H1 (cell line): ENCODE results near the gene PLEKHA4. TPM values are rescaled to one million over a fixed set of nuclear protein-coding genes. Genes with fewer than 3 reads are reported as not detected.

Experiments
- CTCF ChIA-PET: fragments of 300-600 bp; sonication (Branson Sonifier 250); formaldehyde crosslinking; loops from one replicate; lab custom pipeline; 2021; ENCODE audit not compliant: partially characterized antibody; lab: Charles Lee
- POLR2A ChIA-PET: fragments of 300-600 bp; sonication (Branson Sonifier 250); formaldehyde crosslinking; loops from one replicate; lab custom pipeline; 2021; ENCODE audit warnings: inconsistent platforms; ENCODE audit not compliant: partially characterized antibody; lab: Charles Lee
- DNase-seq, 2 experiments: peaks; one replicate each; pipeline versions ENCODE4 v3.0.0 to v3.0.0-alpha.2; 2010 to 2022; ENCODE audit warnings: low spot score in 2 of 2, low read depth in 1 of 2, mixed read lengths in 1 of 2
- FAIRE-seq: peaks from 2 replicates; lab custom pipeline; 2011; peaks lifted over from hg19 to GRCh38; lab: Jason Lieb, UNC
- H2AFZ ChIP-seq: 2 replicates; pipeline ENCODE4 v1.8.1; 2012; ENCODE audit warnings: low read length, inconsistent platforms
- H2AK5ac ChIP-seq: 2 replicates; pipeline ENCODE4 v1.6.1; 2013; ENCODE audit warnings: low read depth, low read length
- H2BK120ac ChIP-seq: replicated peaks from 2 replicates; pipeline ENCODE3; 2013; ENCODE audit warnings: low read depth, low read length, inconsistent platforms
- H2BK12ac ChIP-seq: 2 replicates; pipeline ENCODE4 v1.6.1; 2013; ENCODE audit warnings: low read depth, low read length
- H2BK15ac ChIP-seq: 2 replicates; pipeline ENCODE4 v1.6.1; 2013; ENCODE audit warnings: low read length
- H2BK20ac ChIP-seq: 2 replicates; pipeline ENCODE4 v1.6.1; 2013; ENCODE audit warnings: low read length
- H2BK5ac ChIP-seq: 2 replicates; pipeline ENCODE4 v1.6.1; 2013; ENCODE audit warnings: low read depth, low read length
- H3K14ac ChIP-seq: 2 replicates; pipeline ENCODE4 v1.6.1; 2013; ENCODE audit warnings: inconsistent platforms; ENCODE audit not compliant: insufficient read length
- H3K18ac ChIP-seq: 2 replicates; pipeline ENCODE4 v1.6.1; 2013; ENCODE audit warnings: low read length; ENCODE audit errors: extremely low read depth
- H3K23ac ChIP-seq: 2 replicates; pipeline ENCODE4 v1.6.1; 2013; ENCODE audit warnings: inconsistent platforms; ENCODE audit not compliant: insufficient read length
- H3K23me2 ChIP-seq: 2 replicates; pipeline ENCODE4 v1.6.1; 2013; ENCODE audit warnings: low read depth, low read length
- H3K27ac ChIP-seq: 2 replicates; pipeline ENCODE4 v1.6.1; 2011; ENCODE audit warnings: low read depth, low read length, inconsistent platforms
- H3K27me3 ChIP-seq, 4 experiments: replicated peaks in 1 of 4; 1 replicate in 1 of 4; 2 replicates in 3 of 4; pipeline versions ENCODE4 v1.6.1 to v1.8.1; 2011 to 2013; ENCODE audit warnings: low read length in 3 of 4, mild to moderate bottlenecking in 3 of 4, inconsistent platforms in 2 of 4, mixed read lengths in 2 of 4, moderate library complexity in 1 of 4; ENCODE audit not compliant: control insufficient read depth in 3 of 4, insufficient read depth in 3 of 4; ENCODE audit errors: extremely low read depth in 1 of 4
- H3K36me3 ChIP-seq, 4 experiments: 2 replicates each; pipeline versions ENCODE4 v1.6.1 to v1.8.1; 2011 to 2013; ENCODE audit warnings: mild to moderate bottlenecking in 4 of 4, low read length in 3 of 4, moderate library complexity in 2 of 4, control low read depth in 1 of 4, inconsistent platforms in 1 of 4; ENCODE audit not compliant: insufficient read depth in 4 of 4, control insufficient read depth in 2 of 4
- H3K4ac ChIP-seq: replicated peaks from 2 replicates; pipeline ENCODE3; 2013; ENCODE audit warnings: low read length, low read depth, mixed read lengths, inconsistent platforms; ENCODE audit not compliant: insufficient read length
- H3K4me1 ChIP-seq, 4 experiments: replicated peaks in 1 of 4; 1 replicate in 1 of 4; 2 replicates in 3 of 4; pipeline versions ENCODE4 v1.6.1 to v1.8.1; 2011 to 2013; ENCODE audit warnings: low read length in 3 of 4, inconsistent platforms in 2 of 4, mixed read lengths in 1 of 4; ENCODE audit not compliant: insufficient read depth in 4 of 4, control insufficient read depth in 3 of 4
- H3K4me2 ChIP-seq, 2 experiments: 2 replicates each; pipeline versions ENCODE4 v1.6.1 to v1.8.1; 2011 to 2013; ENCODE audit warnings: low read depth in 2 of 2, low read length in 2 of 2, control low read depth in 1 of 2, inconsistent platforms in 1 of 2, mild to moderate bottlenecking in 1 of 2; ENCODE audit not compliant: insufficient read depth in 1 of 2
- H3K4me3 ChIP-seq, 4 experiments: fragments of 200-600, 300-600 bp in 1 of 4; sonication (generic), shearing (Covaris generic), sonication (Bioruptor Twin) in 1 of 4; 2 replicates each; pipeline versions ENCODE4 v1.5.1 to v1.8.1; 2011 to 2016; ENCODE audit warnings: low read length in 4 of 4, low read depth in 3 of 4, control low read depth in 2 of 4, inconsistent platforms in 2 of 4, mild to moderate bottlenecking in 2 of 4, mixed read lengths in 1 of 4, moderate library complexity in 1 of 4; ENCODE audit not compliant: insufficient read depth in 2 of 4; ENCODE audit errors: extremely low read depth in 1 of 4
- H3K56ac ChIP-seq: replicated peaks from 2 replicates; pipeline ENCODE3; 2013; ENCODE audit warnings: low read depth, mild to moderate bottlenecking, mixed read lengths, low read length, inconsistent platforms; ENCODE audit not compliant: insufficient read length
- H3K79me1 ChIP-seq: 2 replicates; pipeline ENCODE4 v1.6.1; 2013; ENCODE audit warnings: low read depth, low read length, control low read depth
- H3K79me2 ChIP-seq, 2 experiments: 2 replicates each; pipeline versions ENCODE4 v1.6.1 to v1.8.1; 2012 to 2013; ENCODE audit warnings: low read length in 2 of 2, mild to moderate bottlenecking in 2 of 2, inconsistent platforms in 1 of 2; ENCODE audit not compliant: insufficient read depth in 2 of 2, control insufficient read depth in 1 of 2
- H3K9ac ChIP-seq, 4 experiments: replicated peaks in 1 of 4; 1 replicate in 1 of 4; 2 replicates in 3 of 4; pipeline versions ENCODE4 v1.6.1 to v1.8.1; 2011 to 2013; ENCODE audit warnings: low read depth in 3 of 4, low read length in 3 of 4, control low read depth in 2 of 4, mild to moderate bottlenecking in 2 of 4, moderate library complexity in 2 of 4, inconsistent platforms in 1 of 4; ENCODE audit errors: extremely low read depth in 1 of 4
- H3K9me3 ChIP-seq, 2 experiments: 2 replicates each; pipeline versions ENCODE4 v1.6.1 to v1.8.1; 2012 to 2013; ENCODE audit warnings: mild to moderate bottlenecking in 2 of 2, moderate library complexity in 2 of 2, control low read depth in 1 of 2, inconsistent platforms in 1 of 2, low read depth in 1 of 2, low read length in 1 of 2, mixed read lengths in 1 of 2; ENCODE audit not compliant: insufficient read depth in 2 of 2
- H4K20me1 ChIP-seq, 2 experiments: replicated peaks in 1 of 2; 2 replicates each; pipeline versions ENCODE3 to v1.8.1; 2011 to 2013; ENCODE audit warnings: inconsistent platforms in 2 of 2, low read length in 2 of 2, mild to moderate bottlenecking in 1 of 2; ENCODE audit not compliant: insufficient read depth in 2 of 2, control insufficient read depth in 1 of 2
- H4K5ac ChIP-seq: 2 replicates; pipeline ENCODE4 v1.6.1; 2013; ENCODE audit warnings: low read length, low read depth, mixed read lengths, inconsistent platforms; ENCODE audit not compliant: insufficient read length
- H4K8ac ChIP-seq: 2 replicates; pipeline ENCODE4 v1.8.0; 2013; ENCODE audit warnings: mild to moderate bottlenecking, moderate library complexity, low read length, inconsistent platforms; ENCODE audit not compliant: insufficient read depth; ENCODE audit errors: extremely low read depth
- H4K91ac ChIP-seq: replicated peaks from 2 replicates; pipeline ENCODE3; 2013; ENCODE audit warnings: low read length, mixed read lengths, inconsistent platforms; ENCODE audit not compliant: insufficient read length
- TAF1 ChIP-seq: IDR thresholded peaks from 2 replicates; pipeline ENCODE4 v1.6.1; 2011; ENCODE audit warnings: mild to moderate bottlenecking, low read depth, low read length
- WGBS, 2 experiments: shearing (Covaris generic) in 1 of 2; methylation state at CpG; one replicate each; pipeline versions ENCODE4 v1.1.6 to v1.1.7; 2013 to 2015; ENCODE audit warnings: low lambda C conversion rate in 2 of 2, mixed read lengths in 2 of 2, inconsistent platforms in 1 of 2, low coverage in 1 of 2, missing lambda C conversion rate in 1 of 2; ENCODE audit not compliant: insufficient replicate concordance in 2 of 2, insufficient coverage in 1 of 2, insufficient read length in 1 of 2; ENCODE audit errors: extremely low coverage in 1 of 2, missing lambda C conversion rate in 1 of 2; 5-methylcytosine and 5-hydroxymethylcytosine counted together
- polyA plus RNA-seq, 7 experiments: library from polyadenylated mRNA; depleted of rRNA in 3 of 7; stranded (reverse) in 5 of 7; unstranded in 2 of 7; fragments of >200 nt in 5 of 7; fragments of 200-250 nt in 2 of 7; gene quantifications; 1 replicate in 5 of 7; 2 replicates in 1 of 7; 4 replicates in 1 of 7; pipeline versions ENCODE4 v1.2.1 to v1.2.3, GENCODE V29; 2011 to 2013; ENCODE audit warnings: missing spikeins in 2 of 7, mixed read lengths in 2 of 7
- total RNA-seq: library from RNA; stranded (reverse); fragmentation: NEBNext Ultra II Directional; extraction: Animal tissue kit (Norgen Biotek cat#: 25700); gene quantifications from 2 replicates; pipeline ENCODE4 v1.2.1, GENCODE V29; 2021

PLEKHA4 gene
- total and polyA plus RNA-seq, 2 of the 8 experiments (the other 6 are each of a cell fraction or from before 2014, with no cell fraction given) = 8.2 to 18.0 TPM

- 96% methylated on average over 10 of the region's 10 CpGs; no CpG with 5 or more reads in 1 of the 2 experiments for WGBS, 2 experiments
- Histone ChIP-seq H3K79me2 (peaks cover 0 to 10% of the 10 kb centered on the region in 2 experiments; a peak in 2 of 4 replicates), H3K14ac (no peak overlapping the region), H3K23me2 (peaks cover 5% of the 10 kb centered on the region; the same call in 1 of the 2 replicates), H3K4me2 (no peak overlapping the region), H3K23ac (no peak overlapping the region), H3K9ac (no peak overlapping the region), H3K27ac (no peak overlapping the region), H3K79me1 (peaks cover 2% of the 10 kb centered on the region; the same call in 1 of the 2 replicates), H2BK20ac (no peak overlapping the region), H3K4me3 (no peak overlapping the region), H4K5ac (no peak overlapping the region), H4K20me1 (peaks cover 0 to 2% of the 10 kb centered on the region in 2 experiments), H2BK120ac (no peak overlapping the region), H3K36me3 (peaks cover 13 to 36% (median 25%) of the 10 kb centered on the region in 4 experiments; a peak in 6 of 8 replicates), H2AFZ (no peak overlapping the region), H3K18ac (no peak overlapping the region), H4K8ac (no peak overlapping the region), H4K91ac (no peak overlapping the region), H2BK12ac (no peak overlapping the region), H2BK15ac (no peak overlapping the region), H3K56ac (no peak overlapping the region), H3K27me3 (no peaks in the 10 kb centered on the region), H3K4me1 (no peaks in the 10 kb centered on the region; a peak in 1 of 7 replicates), H2BK5ac (no peak overlapping the region), H3K9me3 (no peaks in the 10 kb centered on the region), H2AK5ac (no peak overlapping the region), H3K4ac (no peak overlapping the region)
- no peak for FAIRE-seq
- POLR2A ChIA-PET = interaction anchor here (0.8 to 1.0 kb wide), 2 partner anchors 10 kb away, joined by 3 read pairs; no protein-coding TSS in a partner anchor
- no peak for DNase-seq
- TF ChIP-seq TAF1 = no peak
- CTCF ChIA-PET = interaction anchor here (0.7 kb wide), 1 partner anchor 18 kb away, joined by 3 read pairs; no protein-coding TSS in a partner anchor
Measured at GRCh38 chr19:48906324-48906723, 37.9 kb upstream of the PLEKHA4 start.
